Liver (tissue), 3 donors: ENCODE data around the gene PRKN.

Experiments
- EGR1 ChIP-seq, 2 donors: IDR thresholded peaks; 2 replicates each; pipeline ENCODE4 v1.6.1; 2016 to 2018; ENCODE audit warnings: antibody characterized with exemption in 2 of 2, low read depth in 2 of 2
- REST ChIP-seq: IDR thresholded peaks from 2 replicates; pipeline ENCODE4 v1.6.1; 2016; ENCODE audit warnings: antibody characterized with exemption, mild to moderate bottlenecking
- YY1 ChIP-seq: IDR thresholded peaks from 2 replicates; pipeline ENCODE4 v1.6.1; 2016; ENCODE audit warnings: antibody characterized with exemption, mild to moderate bottlenecking
- TF ChIP-seq, protein P1 (sequence below): fragments of 150-350 bp; IDR thresholded peaks from 2 replicates; pipeline ENCODE4 v1.5.1; 2017; ENCODE audit warnings: improper control_type of control experiment, low read depth, low read length; ENCODE audit not compliant: missing input control
- donor health status: healthy.
- donor health status: healthy.

GRCh38 chr6:161522276-161522675 is 1205.3 kb downstream of the PRKN start:
- TF ChIP-seq, protein P1, sequence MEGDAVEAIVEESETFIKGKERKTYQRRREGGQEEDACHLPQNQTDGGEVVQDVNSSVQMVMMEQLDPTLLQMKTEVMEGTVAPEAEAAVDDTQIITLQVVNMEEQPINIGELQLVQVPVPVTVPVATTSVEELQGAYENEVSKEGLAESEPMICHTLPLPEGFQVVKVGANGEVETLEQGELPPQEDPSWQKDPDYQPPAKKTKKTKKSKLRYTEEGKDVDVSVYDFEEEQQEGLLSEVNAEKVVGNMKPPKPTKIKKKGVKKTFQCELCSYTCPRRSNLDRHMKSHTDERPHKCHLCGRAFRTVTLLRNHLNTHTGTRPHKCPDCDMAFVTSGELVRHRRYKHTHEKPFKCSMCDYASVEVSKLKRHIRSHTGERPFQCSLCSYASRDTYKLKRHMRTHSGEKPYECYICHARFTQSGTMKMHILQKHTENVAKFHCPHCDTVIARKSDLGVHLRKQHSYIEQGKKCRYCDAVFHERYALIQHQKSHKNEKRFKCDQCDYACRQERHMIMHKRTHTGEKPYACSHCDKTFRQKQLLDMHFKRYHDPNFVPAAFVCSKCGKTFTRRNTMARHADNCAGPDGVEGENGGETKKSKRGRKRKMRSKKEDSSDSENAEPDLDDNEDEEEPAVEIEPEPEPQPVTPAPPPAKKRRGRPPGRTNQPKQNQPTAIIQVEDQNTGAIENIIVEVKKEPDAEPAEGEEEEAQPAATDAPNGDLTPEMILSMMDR, result no peak
- no peak for TF ChIP-seq YY1
- TF ChIP-seq REST, result no peak
- no peak for TF ChIP-seq EGR1 (IDR thresholded peaks at IDR 0.05; ENCODE audit: low read depth in 2 of 2)
